Right ventricle myocardium inferior (tissue), 1 donor: ENCODE data around the gene MTURN. TPM values are rescaled to one million over a fixed set of nuclear protein-coding genes. Genes with fewer than 3 reads are reported as not detected.

Source experiments
- ATAC-seq: fragments of 200-7000 bp; cut with Tn5 transposase; one replicate; pipeline ENCODE4 v1.9.1; 2020; ENCODE audit warnings: mild to moderate bottlenecking, moderate library complexity
- DNase-seq: peaks from one replicate; pipeline ENCODE4 v3.0.0; 2021; ENCODE audit errors: missing footprints
- intact Hi-C: fragments of 100-400 bp; cut with DNase I; formaldehyde crosslinking; loops from one replicate; pipeline ENCODE4 v1.11.0; 2022
- total RNA-seq: library from RNA; stranded (reverse); fragmentation: NEBNext Ultra II Directional; extraction: Animal tissue kit (Norgen Biotek cat#: 25700); gene quantifications from one replicate; pipeline ENCODE4 v1.2.1, GENCODE V29; 2021
- donor health status: DM: no; HTN: yes; CAD: no; lungs with severe emphysema.

The MTURN gene
- total RNA-seq, 1 donor from 2014 or later = 15.7 TPM

DNA sequence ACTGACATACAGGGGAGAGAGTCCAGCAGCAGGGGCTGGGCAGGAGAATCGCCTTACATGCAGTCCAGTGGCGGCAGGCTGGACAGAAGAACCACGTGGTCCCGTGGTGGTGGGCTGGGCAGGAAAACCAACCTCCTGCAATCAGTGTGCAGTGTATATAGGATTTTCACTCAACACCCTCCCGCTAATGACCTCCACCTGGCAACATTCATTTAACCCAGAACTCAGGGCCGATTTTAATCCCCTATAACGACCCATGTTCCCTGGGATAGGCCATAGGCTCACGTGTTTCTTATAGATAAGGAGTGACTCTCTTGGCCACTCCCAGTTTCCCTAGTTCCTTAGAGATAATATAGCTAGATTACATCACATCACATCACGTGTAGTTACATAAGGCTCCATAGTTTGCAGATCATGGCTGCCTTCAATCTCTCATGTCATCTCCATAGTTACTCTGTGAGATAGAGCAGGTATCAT is 19.4 kb downstream of the MTURN start:
- ATAC-seq = no peak
- intact Hi-C loops = no loop called here
- DNase-seq = no peak

DNA sequence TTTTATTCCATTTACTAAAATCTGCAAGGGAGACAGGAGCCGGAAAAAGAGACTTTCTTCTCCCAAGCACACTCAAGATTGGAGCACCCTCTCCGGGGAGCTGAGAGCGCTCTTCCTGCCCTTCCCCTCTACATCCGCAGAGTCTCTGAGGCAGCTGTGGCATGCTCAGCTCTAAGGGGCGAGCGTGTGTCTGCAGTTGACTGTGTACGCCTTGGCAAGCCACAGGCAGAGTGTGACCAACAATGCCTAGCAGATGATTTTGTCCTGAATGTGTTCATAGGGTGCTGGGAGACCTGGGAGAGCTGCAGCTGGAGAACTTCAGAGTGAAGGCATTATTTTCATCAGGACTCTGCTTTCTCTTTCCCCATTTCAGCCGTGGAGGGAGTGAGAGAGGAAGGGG is 20.7 kb downstream of the MTURN start:
- intact Hi-C loops = no loop called here
- ATAC-seq (no peak), DNase-seq (no peak)

- DNase-seq = no peak
- intact Hi-C loops = no loop called here
- no peak for ATAC-seq
Measured at GRCh38 chr7:30157204-30157603, 22.4 kb downstream of the MTURN start.

DNA sequence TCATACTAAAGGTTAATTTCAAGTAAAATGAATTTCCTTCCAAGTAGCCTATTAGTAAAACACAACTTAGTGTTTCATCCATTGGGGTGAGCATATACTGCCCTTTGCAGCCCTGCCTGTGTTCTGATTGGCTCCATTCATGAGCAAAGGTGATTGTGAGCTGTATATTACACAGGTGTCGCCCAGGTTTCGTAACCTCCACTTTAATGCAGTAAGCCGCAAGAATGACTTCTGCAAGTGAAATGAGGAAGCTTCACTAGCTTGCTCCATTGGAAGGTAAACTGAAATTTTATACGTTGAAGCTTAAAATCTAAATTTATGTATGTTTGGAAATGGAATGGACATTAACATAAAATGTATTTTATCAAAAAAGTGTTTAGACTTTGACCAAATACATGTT is 24.4 kb downstream of the MTURN start:
- DNase-seq (no peak), ATAC-seq (no peak)
- intact Hi-C loops = no loop called here

GRCh38 chr7:30159698-30160143 is 24.9 kb downstream of the MTURN start:
- ATAC-seq = peak; percentile 42
- DNase-seq = no peak
- intact Hi-C loops = loop anchor here (5.0 kb wide), 2 partner anchors 118 to 408 kb away; no protein-coding TSS in a partner anchor

DNA sequence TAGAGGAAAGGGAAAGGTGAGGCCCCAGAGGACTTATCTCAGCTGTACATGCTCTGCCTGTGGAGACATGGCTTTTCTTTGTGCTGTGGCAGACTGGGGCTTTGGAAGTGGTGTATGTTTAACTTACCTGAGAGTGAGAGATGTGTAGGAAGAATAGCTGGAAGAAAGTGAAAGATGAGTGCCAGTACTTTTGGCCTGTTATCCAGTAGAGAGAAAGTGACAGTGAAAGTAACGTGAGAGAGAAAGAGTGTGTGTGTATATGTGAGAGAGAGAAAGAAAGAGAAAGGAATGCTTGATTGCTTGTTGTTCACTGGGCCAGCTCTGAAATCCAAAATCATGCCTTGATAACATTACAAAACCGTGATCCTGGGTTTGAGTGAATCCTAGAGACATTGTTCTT is 25.5 kb downstream of the MTURN start:
- DNase-seq = no peak
- intact Hi-C loops = loop anchor here (5.0 kb wide), 2 partner anchors 117 to 407 kb away; no protein-coding TSS in a partner anchor
- ATAC-seq = no peak

GRCh38 chr7:30162133-30162532 is 27.3 kb downstream of the MTURN start:
- no peak for DNase-seq
- intact Hi-C loops = loop anchor here (5.0 kb wide), 2 partner anchors 115 to 405 kb away; no protein-coding TSS in a partner anchor
- ATAC-seq = no peak

- DNase-seq (no peak), ATAC-seq (no peak)
- intact Hi-C loops = loop anchor here (5.0 kb wide), 2 partner anchors 115 to 405 kb away; no protein-coding TSS in a partner anchor
Measured at GRCh38 chr7:30162622-30163124, 27.9 kb downstream of the MTURN start.

DNA sequence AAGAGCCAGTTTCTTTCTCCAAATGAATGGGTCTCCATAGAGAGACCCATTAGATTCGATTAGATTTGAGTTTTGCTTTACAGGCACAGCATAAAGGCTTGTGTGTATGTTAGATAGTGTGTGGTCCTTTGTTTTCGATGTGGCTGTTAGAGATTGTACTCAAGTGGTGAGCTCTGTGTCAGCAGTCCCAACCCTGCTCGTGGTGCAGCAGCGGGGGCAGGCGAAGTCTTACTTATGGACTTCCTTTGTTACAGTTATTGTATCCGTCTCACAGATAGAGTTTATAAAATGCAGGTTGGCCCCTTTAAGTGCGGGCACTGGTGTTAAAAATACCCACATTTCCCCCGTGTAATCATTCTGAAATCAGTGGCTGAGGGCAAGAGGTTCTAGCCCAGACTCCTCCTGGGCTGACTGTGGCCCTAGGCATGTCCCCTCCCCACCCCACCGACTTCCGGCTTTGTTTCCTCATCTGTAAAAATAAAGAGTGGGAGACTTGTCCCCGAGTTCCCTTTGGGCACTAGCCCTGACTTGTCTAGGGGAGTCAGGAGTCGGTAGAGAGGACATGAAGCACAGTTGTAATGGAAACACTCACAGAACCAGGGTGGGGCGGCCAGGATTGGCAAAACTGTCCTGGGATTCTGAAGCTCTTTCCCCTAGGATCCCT is 28.6 kb downstream of the MTURN start:
- intact Hi-C loops = loop anchor here (5.0 kb wide), 2 partner anchors 114 to 404 kb away; no protein-coding TSS in a partner anchor
- ATAC-seq = peak; percentile 49

GRCh38 chr7:30164567-30164966 is 29.8 kb downstream of the MTURN start:
- ATAC-seq (peak; percentile 64), DNase-seq (no peak)
- intact Hi-C loops = loop anchor here (2.0 to 5.0 kb wide), 3 partner anchors 113 to 403 kb away; no protein-coding TSS in a partner anchor

More for the DNA sequence above, 28.6 kb downstream of the MTURN start:
- DNase-seq = no peak

DNA sequence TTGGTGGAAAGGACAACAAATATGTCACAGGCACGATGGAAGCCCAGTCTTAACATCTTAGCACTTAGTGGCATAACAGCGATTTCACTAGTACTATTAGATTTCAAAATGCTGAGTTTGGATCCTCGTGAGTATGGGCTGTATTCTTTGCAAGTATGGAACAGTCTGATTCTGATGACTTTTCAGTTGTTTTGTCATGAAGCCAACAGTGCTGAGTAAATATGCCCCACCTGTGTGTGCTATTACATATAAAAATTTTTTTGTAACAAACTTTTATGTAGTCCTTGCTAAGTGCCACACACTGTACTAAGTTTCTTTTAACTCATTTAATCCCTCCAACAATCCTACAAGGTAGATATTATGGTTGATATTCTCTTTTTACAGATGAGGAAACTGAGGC is 30.8 kb downstream of the MTURN start:
- ATAC-seq (no peak), DNase-seq (no peak)
- intact Hi-C loops = loop anchor here (2.0 kb wide), 1 partner anchor 247 kb away; no protein-coding TSS in a partner anchor

GRCh38 chr7:30166155-30166840 is 31.5 kb downstream of the MTURN start:
- intact Hi-C loops = no loop called here
- DNase-seq (no peak), ATAC-seq (no peak)

GRCh38 chr7:30166841-30167235 is 32.1 kb downstream of the MTURN start:
- DNase-seq (no peak), ATAC-seq (no peak)
- intact Hi-C loops = no loop called here

DNA sequence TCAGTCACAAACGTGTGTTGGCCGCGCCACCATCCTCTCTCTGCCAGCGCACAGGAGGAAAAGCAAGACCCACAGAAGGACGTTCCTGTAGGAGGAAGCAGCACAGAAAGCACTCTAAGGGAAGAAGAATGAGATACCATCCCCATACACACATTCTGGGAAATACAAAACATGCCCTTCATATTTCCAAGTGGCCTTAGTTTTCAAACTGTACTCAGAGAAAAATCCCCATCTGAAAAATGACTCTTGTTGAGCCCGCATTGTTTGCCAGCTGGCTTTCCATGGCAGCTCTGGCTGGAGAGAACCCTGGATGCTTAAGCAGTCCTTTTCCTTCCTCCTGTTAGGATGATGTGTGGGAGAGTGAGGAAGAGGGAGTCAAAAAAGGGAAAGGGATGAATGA is 33.1 kb downstream of the MTURN start:
- intact Hi-C loops = no loop called here
- DNase-seq (no peak), ATAC-seq (no peak)

GRCh38 chr7:30168835-30169573 is 34.2 kb downstream of the MTURN start:
- ATAC-seq (no peak), DNase-seq (no peak)
- intact Hi-C loops = no loop called here

- intact Hi-C loops = no loop called here
- DNase-seq (no peak), ATAC-seq (no peak)
Measured at GRCh38 chr7:30169579-30169978, 34.8 kb downstream of the MTURN start.

DNA sequence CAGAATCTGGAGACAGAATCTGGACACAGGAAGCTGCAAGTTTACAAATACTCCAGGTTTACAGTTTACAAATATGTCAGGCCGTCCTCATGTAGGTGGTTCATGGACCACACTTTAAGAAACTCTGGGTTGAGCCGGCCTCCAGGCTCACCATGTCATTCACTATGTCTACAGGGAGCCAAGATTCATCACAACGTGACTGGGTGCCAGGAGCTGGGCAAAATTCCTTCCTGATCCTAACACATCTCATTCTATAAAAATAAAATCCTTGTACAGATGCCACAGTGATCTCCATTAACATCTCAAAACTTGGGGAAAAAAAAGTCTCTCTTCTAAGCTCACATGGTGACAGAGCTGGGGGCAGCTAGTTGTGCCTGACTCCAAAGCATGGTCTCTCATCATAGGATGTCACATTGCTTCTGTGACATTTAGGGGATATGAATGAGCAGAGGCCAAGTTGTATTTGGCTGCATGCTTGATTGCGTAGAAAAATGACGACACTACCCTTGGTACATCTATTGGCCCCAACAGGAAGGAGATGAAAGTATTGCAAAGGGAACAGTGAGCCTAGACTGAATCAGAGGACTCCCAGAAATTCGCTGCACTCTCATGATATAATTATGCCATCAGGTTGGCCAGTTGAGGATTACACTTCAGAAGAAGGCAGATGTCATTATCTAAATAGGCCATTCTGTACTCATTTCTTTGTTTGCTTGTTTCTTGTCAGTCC is 35.9 kb downstream of the MTURN start:
- DNase-seq (no peak), ATAC-seq (no peak)
- intact Hi-C loops = loop anchor here (5.0 kb wide), 2 partner anchors 57 to 82 kb away; no protein-coding TSS in a partner anchor

DNA sequence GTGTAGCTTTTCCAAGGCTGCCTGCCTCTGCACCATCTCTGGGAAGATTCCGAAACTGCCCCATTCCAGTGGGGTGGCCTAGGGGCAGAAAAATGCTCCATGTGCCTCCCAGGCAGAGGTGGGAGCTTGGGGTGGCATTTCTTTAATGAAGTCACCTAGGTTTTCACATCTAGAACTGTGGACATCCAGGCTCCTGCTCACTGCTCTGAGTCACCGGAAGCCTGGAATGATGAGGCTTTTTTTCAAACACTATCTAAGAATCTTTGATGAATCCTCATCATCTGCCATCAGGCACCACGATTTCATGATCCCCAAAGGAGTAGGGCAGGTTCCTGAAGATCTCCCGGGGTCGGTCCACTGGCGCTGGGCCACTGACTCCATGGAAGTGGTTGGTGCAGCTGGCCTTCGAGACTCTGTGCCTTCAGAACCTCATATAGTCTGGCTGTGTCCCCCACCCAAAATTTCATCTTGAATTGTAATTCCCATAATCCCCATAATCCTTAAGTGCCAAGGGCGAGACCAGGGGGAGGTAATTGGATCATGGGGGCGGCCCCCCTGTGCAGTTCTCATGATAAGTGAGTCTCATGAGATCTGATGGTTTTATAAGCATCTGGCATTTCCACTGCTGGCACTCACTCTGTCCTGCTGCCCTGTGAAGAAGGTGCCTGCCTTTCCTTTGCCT is 37.1 kb downstream of the MTURN start:
- intact Hi-C loops = loop anchor here (5.0 kb wide), 2 partner anchors 55 to 80 kb away; no protein-coding TSS in a partner anchor
- ATAC-seq = no peak

More for the DNA sequence above, 37.1 kb downstream of the MTURN start:
- no peak for DNase-seq
